Measurements from ENCODE around the gene NPAS3. TPM values are rescaled to one million over a fixed set of nuclear protein-coding genes. Genes with fewer than 3 reads are reported as not detected.

NPAS3 gene
- total and polyA plus RNA-seq, 2 of the 13 experiments (the other 11 are each of a cell fraction or from before 2014, with no cell fraction given) = not detected

DNA sequence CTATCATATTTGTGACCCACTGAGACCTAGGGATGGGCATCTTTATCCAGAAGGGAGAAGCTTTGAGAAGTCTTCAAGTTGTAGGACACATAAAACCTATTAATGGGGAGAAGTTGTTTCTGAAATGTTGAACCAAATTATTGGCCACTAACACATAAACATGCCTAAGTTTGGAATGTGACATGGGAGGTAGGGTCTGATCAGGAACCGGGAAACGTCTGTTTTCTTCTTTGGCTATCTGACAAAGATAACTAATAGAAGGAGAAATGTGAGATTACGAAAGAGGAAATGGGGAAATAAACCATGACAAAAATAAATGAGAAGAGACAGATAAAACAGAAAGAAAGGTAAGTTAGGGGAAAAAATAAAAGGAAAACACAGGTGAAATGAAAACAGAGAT lies 586.9 kb downstream of the NPAS3 start (continued):
- TF ChIP-seq RCOR2 (CRISPR knock-in tag; IDR thresholded peaks at IDR 0.05) = no peak
- TF ChIP-seq DNMT3B (CRISPR knock-in tag; conservative IDR thresholded peaks at IDR 0.05) = no peak
- no peak for TF ChIP-seq MED8 (CRISPR knock-in tag; IDR thresholded peaks at IDR 0.05; ENCODE audit: insufficient replicate concordance)
- TF ChIP-seq ZNF660 (CRISPR knock-in tag; IDR thresholded peaks at IDR 0.05; ENCODE audit: borderline replicate concordance, low read depth) = no peak
- no peak for TF ChIP-seq ZNF841 (CRISPR knock-in tag; IDR thresholded peaks at IDR 0.05; ENCODE audit: borderline replicate concordance)
- TF ChIP-seq ZBTB20 (CRISPR knock-in tag; IDR thresholded peaks at IDR 0.05; ENCODE audit: borderline replicate concordance, low read depth) = no peak

DNA sequence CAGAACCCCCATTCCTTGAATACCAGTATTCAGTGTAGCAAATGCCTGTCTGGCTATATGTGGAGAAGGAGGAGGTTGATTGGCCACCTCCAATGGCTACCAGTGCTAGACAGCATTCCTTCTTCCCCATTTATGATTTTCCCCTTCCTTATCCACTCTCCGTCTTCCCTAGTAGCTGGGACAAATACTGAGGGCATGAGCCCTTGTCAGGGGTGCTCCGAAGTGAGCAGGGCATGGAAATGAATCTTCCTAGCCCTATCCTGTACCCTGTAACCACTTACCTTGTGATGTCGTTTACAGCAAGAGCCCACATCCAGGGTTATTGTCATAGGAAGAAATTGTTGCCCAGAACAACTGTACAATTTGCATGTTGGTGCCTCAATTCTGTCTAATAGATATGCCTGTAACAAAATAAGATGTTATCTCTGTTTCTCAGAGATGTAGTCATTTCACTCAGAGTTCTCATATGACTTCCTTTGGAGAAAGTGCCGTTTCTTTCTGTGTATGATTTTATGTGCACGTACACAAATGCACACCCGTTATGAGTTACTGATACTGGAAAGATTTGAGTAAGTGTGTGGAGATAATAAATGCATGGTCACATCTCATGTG lies 588.5 kb downstream of the NPAS3 start:
- intact Hi-C loops (cut with micrococcal nuclease; ENCODE audit: unreplicated experiment) = no loop called here
- TF ChIP-seq ATF1 (CRISPR knock-in tag; IDR thresholded peaks at IDR 0.05) (no peak), ATM (IDR thresholded peaks at IDR 0.05; ENCODE audit: borderline replicate concordance) (no peak), ZNF703 (CRISPR knock-in tag; IDR thresholded peaks at IDR 0.05; ENCODE audit: borderline replicate concordance) (no peak), ZNF839 (CRISPR knock-in tag; IDR thresholded peaks at IDR 0.05; ENCODE audit: borderline replicate concordance) (no peak), JDP2 (CRISPR knock-in tag; IDR thresholded peaks at IDR 0.05; ENCODE audit: borderline replicate concordance) (no peak), MIXL1 (CRISPR knock-in tag; IDR thresholded peaks at IDR 0.05) (no peak), MBNL3 (CRISPR knock-in tag; conservative IDR thresholded peaks at IDR 0.05) (no peak), KDM3A (CRISPR knock-in tag; IDR thresholded peaks at IDR 0.05; ENCODE audit: low read depth) (no peak), HCFC1 (IDR thresholded peaks at IDR 0.05; ENCODE audit: low read depth, low read length) (no peak), PAX8 (CRISPR knock-in tag; IDR thresholded peaks at IDR 0.05; ENCODE audit: borderline replicate concordance) (no peak)
- TF ChIP-seq, protein P1, sequence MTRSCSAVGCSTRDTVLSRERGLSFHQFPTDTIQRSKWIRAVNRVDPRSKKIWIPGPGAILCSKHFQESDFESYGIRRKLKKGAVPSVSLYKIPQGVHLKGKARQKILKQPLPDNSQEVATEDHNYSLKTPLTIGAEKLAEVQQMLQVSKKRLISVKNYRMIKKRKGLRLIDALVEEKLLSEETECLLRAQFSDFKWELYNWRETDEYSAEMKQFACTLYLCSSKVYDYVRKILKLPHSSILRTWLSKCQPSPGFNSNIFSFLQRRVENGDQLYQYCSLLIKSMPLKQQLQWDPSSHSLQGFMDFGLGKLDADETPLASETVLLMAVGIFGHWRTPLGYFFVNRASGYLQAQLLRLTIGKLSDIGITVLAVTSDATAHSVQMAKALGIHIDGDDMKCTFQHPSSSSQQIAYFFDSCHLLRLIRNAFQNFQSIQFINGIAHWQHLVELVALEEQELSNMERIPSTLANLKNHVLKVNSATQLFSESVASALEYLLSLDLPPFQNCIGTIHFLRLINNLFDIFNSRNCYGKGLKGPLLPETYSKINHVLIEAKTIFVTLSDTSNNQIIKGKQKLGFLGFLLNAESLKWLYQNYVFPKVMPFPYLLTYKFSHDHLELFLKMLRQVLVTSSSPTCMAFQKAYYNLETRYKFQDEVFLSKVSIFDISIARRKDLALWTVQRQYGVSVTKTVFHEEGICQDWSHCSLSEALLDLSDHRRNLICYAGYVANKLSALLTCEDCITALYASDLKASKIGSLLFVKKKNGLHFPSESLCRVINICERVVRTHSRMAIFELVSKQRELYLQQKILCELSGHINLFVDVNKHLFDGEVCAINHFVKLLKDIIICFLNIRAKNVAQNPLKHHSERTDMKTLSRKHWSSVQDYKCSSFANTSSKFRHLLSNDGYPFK (CRISPR knock-in tag; IDR thresholded peaks at IDR 0.05; ENCODE audit: borderline replicate concordance) = no peak
- TF ChIP-seq, protein P2, sequence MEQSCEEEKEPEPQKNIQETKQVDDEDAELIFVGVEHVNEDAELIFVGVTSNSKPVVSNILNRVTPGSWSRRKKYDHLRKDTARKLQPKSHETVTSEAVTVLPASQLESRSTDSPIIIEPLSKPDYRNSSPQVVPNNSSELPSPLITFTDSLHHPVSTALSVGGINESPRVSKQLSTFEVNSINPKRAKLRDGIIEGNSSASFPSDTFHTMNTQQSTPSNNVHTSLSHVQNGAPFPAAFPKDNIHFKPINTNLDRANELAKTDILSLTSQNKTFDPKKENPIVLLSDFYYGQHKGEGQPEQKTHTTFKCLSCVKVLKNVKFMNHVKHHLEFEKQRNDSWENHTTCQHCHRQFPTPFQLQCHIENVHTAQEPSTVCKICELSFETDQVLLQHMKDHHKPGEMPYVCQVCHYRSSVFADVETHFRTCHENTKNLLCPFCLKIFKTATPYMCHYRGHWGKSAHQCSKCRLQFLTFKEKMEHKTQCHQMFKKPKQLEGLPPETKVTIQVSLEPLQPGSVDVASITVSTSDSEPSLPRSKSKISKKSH (CRISPR knock-in tag; IDR thresholded peaks at IDR 0.05; ENCODE audit: borderline replicate concordance) = no peak
- TF ChIP-seq, protein P3, sequence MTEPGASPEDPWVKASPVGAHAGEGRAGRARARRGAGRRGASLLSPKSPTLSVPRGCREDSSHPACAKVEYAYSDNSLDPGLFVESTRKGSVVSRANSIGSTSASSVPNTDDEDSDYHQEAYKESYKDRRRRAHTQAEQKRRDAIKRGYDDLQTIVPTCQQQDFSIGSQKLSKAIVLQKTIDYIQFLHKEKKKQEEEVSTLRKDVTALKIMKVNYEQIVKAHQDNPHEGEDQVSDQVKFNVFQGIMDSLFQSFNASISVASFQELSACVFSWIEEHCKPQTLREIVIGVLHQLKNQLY (CRISPR knock-in tag; IDR thresholded peaks at IDR 0.05) = no peak
- FAIRE-seq = no peak
- H3K4me1 ChIP-seq (ENCODE audit: insufficient read depth, low read length) = no peaks in the 10 kb centered on the region
- ChIA-PET CTCF (ENCODE audit: low intra/inter-chr PET ratio, low total read pairs) (no interaction called here), POLR2A (no interaction called here)
- in situ Hi-C loops (cut with HindIII; ENCODE audit: extremely low pct_ligation_motif_present, low pct_unique_long_range_greater_than_20kb) = no loop called here
- 20% methylated on average over 6 of the region's 6 CpGs for WGBS (ENCODE audit: low lambda C conversion rate)
- H3K4me2 ChIP-seq (ENCODE audit: low read depth, low read length) = no peak overlapping the region
- H3K79me2 ChIP-seq (ENCODE audit: insufficient read depth, low read length) = no peaks in the 10 kb centered on the region
- no peaks in the 10 kb centered on the region for H3K9me3 ChIP-seq (ENCODE audit: low read length)
- no peak overlapping the region for H3K27ac ChIP-seq (ENCODE audit: extremely low read length, insufficient read depth, low read length)
- no peaks in the 10 kb centered on the region for H4K20me1 ChIP-seq (ENCODE audit: insufficient read depth, low read length)
- H3K9ac ChIP-seq (ENCODE audit: insufficient read depth, low read depth, low read length) = no peak overlapping the region
- ATAC-seq = no peak
- H3K27me3 ChIP-seq (ENCODE audit: control insufficient read depth in 1 of 2, insufficient read depth in 2 of 2, low read length in 2 of 2) = no peaks in the 10 kb centered on the region
- no peaks in the 10 kb centered on the region for H3K36me3 ChIP-seq (replicated peaks in 1 of 2; ENCODE audit: control insufficient read depth in 1 of 2, insufficient read depth in 2 of 2, low read length in 2 of 2)
- no TSS peak for BruUV-seq (replicated peaks)
- H3K4me3 ChIP-seq (replicated peaks in 1 of 3; ENCODE audit: insufficient read depth in 1 of 3, low read depth in 2 of 3, low read length in 3 of 3) = no peak overlapping the region
- no peak overlapping the region for H2AFZ ChIP-seq (ENCODE audit: low read length)
- DNase-seq (ENCODE audit: low spot score) = no peak

Data from HepG2 (cell line).